ENCODE data around the gene FUCA1.

- TF ChIP-seq USF2 (IDR thresholded peaks at IDR 0.05; ENCODE audit: borderline replicate concordance, low read depth, low read length) (no peak), MTA3 (IDR thresholded peaks at IDR 0.05; ENCODE audit: borderline replicate concordance, low read length) (no peak; the same call in 1 of the 2 replicates), ATF2 (IDR thresholded peaks at IDR 0.05; ENCODE audit: low read length) (no peak), RCOR1 (conservative IDR thresholded peaks at IDR 0.05; ENCODE audit: low read depth, low read length) (no peak), RELB (IDR thresholded peaks at IDR 0.05; ENCODE audit: low read depth) (peak; percentile 89), ZNF592 (IDR thresholded peaks at IDR 0.05) (no peak), YBX1 (IDR thresholded peaks at IDR 0.05) (no peak), FOXK2 (IDR thresholded peaks at IDR 0.05) (no peak), ZNF687 (IDR thresholded peaks at IDR 0.05) (peak; percentile 81; the same call in 1 of the 2 replicates), EP300 (IDR thresholded peaks at IDR 0.05; ENCODE audit: borderline replicate concordance in 1 of 2, control insufficient read depth in 1 of 2, low read depth in 2 of 2, low read length in 2 of 2) (peak; percentile 88 to 95), ZSCAN29 (IDR thresholded peaks at IDR 0.05) (no peak), TAF1 (IDR thresholded peaks at IDR 0.05; ENCODE audit: borderline replicate concordance, low read depth, low read length) (no peak), POLR2A (IDR thresholded peaks at IDR 0.05; ENCODE audit: low read depth, low read length) (no peak), POLR2AphosphoS5 (IDR thresholded peaks at IDR 0.05; ENCODE audit: low read length) (no peak)
Measured at GRCh38 chr1:23865543-23865930, 2.6 kb downstream of the FUCA1 start.
